Fibroblast of villous mesenchyme (primary cell): ENCODE measurements around the gene CLEC2L. TPM values are rescaled to one million over a fixed set of nuclear protein-coding genes. Genes with fewer than 3 reads are reported as not detected.
"Not testable (repeated sequence)": the region's sequence is repeated elsewhere in the genome, so short reads cannot be mapped to it uniquely, and the experiment has no call there.

Experiments used
- DNase-seq: peaks from one replicate; pipeline ENCODE4 v3.0.0-alpha.2; 2010; ENCODE audit warnings: low read depth
- H3K4me3 ChIP-seq: 2 replicates; pipeline ENCODE4 v1.5.1; 2011; ENCODE audit warnings: low read depth, mild to moderate bottlenecking, low read length
- CTCF ChIP-seq: IDR thresholded peaks from 2 replicates; pipeline ENCODE4 v1.5.1; 2012; ENCODE audit warnings: low read depth, mild to moderate bottlenecking, low read length; ENCODE audit not compliant: insufficient read depth
- total RNA-seq: library from RNA; depleted of rRNA; stranded (reverse); fragments of >200 nt; gene quantifications from 2 replicates; pipeline ENCODE4 v1.2.3, GENCODE V29; 2012

The CLEC2L gene
- total RNA-seq, 1 donor: not detected

DNA sequence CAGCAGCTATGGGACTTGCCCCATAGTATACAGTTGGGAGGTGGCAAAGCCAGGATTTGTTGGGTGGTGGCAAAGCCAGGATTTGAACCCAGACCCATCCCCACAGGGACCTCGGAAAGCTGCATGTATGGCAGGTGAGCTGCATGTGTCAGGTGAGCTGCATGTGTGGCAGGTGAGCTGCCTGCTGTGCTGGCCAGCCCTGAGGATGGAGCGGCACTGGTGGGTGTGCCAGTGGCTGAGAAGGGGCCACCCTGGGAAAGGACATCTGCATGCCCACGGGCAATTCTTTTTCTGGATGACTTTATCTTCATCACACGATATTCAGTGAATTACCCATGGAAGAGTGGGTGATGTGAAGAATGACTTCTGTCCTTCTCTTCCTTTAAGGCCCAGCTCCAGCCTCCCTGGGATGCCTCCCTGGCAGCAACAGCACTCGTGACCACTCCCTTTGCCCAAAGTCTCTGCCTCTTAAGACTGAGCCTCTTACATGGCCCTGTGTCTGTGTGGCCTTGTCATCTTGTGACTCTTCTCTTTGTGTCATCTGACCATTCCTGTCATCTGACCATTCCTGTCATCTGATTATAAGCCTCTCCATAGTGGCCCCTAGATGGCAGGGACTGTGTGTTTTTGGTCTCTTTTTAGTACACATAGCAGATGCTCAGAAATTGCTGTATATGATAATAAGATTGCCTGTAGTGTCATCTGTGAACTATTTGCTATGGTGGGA lies 25.0 kb downstream of the CLEC2L start:
- no peak overlapping the region for H3K4me3 ChIP-seq
- no peak for TF ChIP-seq CTCF
- DNase-seq: no peak

DNA sequence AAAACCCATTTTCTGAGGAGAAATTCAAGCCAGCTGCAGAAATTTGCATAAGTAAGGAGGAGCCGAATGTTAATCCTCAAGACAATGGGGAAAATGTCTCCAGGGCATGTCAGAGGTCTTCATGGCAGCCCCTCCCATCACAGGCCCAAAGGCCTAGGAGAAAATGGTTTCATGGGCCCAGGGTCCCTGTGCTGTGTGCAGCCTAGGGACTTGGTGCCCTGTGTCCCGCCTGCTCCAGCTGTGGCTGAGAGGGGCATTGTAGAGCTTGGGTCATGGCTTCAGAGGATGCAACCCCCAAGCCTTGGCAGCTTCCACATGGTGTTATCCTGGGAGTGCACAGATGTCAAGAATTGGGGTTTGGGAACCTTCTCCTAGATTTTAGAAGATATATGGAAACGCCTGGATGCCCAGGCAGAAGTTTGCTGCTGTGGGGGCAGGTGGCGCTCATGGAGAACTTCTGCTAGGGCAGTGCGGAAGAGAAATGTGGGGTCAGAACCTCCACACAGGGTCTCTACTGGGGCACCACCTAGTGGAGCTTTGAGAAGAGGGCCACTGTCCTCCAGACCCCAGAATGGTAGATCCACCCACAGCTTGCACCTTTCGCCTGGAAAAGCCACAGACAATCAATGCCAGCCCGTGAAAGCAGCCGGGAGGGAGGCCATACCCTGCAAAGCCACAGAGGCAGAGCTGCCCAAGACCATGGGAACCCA lies 30.7 kb downstream of the CLEC2L start:
- DNase-seq, H3K4me3 ChIP-seq: not testable (repeated sequence)

- peak; percentile 12 for TF ChIP-seq CTCF
- no peak overlapping the region for H3K4me3 ChIP-seq
- no peak for DNase-seq
Observed at GRCh38 chr7:139557857-139558581, 34.5 kb downstream of the CLEC2L start.

- DNase-seq: no peak
- no peak overlapping the region for H3K4me3 ChIP-seq
- TF ChIP-seq CTCF: no peak
Observed at GRCh38 chr7:139559364-139560105, 36.0 kb downstream of the CLEC2L start.

GRCh38 chr7:139560199-139560598 lies 36.7 kb downstream of the CLEC2L start:
- DNase-seq: no peak
- TF ChIP-seq CTCF: no peak
- no peak overlapping the region for H3K4me3 ChIP-seq

DNA sequence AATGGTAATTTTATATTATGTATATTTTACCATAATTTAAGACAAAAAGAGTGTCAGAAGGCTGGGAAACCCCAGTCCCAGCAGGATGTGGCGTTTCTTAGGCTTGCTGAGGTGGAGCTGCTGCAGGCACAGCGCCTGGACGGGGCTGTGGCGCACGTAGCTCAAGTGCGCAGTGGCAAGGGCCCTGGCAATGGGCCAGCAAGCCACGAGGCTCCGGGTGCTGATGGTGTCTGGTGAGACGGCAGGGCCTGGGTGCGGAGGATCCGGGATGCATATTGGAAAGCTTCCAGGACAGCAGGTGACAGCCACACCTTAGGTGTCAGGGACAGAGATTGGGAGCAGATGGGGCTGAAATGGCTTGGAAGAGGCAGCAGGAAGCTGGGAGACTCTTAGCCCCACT lies 37.2 kb downstream of the CLEC2L start:
- no peak for DNase-seq
- TF ChIP-seq CTCF: no peak

More for the DNA sequence above, 37.2 kb downstream of the CLEC2L start:
- H3K4me3 ChIP-seq: no peak overlapping the region
